ENCODE results near the gene REV3L.
A peak's percentile ranks its signal among the peaks of the same experiment; 100 is the strongest.
"Not testable (repeated sequence)": the region's sequence is repeated elsewhere in the genome, so short reads cannot be mapped to it uniquely, and the experiment has no call there.

The REV3L gene

GRCh38 chr6:111480988-111481822 is 1.8 kb downstream of the REV3L start:
- DNase-seq (ENCODE audit: low read depth), result no peak
- peak overlapping the region; percentile 90 for H3K4me3 ChIP-seq (ENCODE audit: low read depth, low read length)
- no peak for TF ChIP-seq MYC (IDR thresholded peaks at IDR 0.05; ENCODE audit: low read depth, low read length)
- no peak for TF ChIP-seq MAX (IDR thresholded peaks at IDR 0.05; ENCODE audit: low read depth, low read length)
- no peak for TF ChIP-seq POLR2A (IDR thresholded peaks at IDR 0.05; ENCODE audit: extremely low read depth, insufficient read length)
- TF ChIP-seq CTCF (IDR thresholded peaks at IDR 0.05; ENCODE audit: low read depth, low read length), result no peak

GRCh38 chr6:111478749-111479148 is 4.3 kb downstream of the REV3L start:
- DNase-seq (ENCODE audit: low read depth), result peak; percentile 80
- no peak for TF ChIP-seq POLR2A (IDR thresholded peaks at IDR 0.05; ENCODE audit: extremely low read depth, insufficient read length)
- TF ChIP-seq MYC (IDR thresholded peaks at IDR 0.05; ENCODE audit: low read depth, low read length), result 0 out of 2 replicates have a peak, but pooled peaks have one; percentile 23
- peak; percentile 36 for TF ChIP-seq CTCF (IDR thresholded peaks at IDR 0.05; ENCODE audit: low read depth, low read length)
- TF ChIP-seq MAX (IDR thresholded peaks at IDR 0.05; ENCODE audit: low read depth, low read length), result peak; percentile 29; the same call in 1 of the 2 replicates
- no peak overlapping the region for H3K4me3 ChIP-seq (ENCODE audit: low read depth, low read length)

GRCh38 chr6:111478064-111478476 is 4.9 kb downstream of the REV3L start:
- no peak overlapping the region for H3K4me3 ChIP-seq (ENCODE audit: low read depth, low read length)
- TF ChIP-seq CTCF (IDR thresholded peaks at IDR 0.05; ENCODE audit: low read depth, low read length), result no peak
- TF ChIP-seq MAX (IDR thresholded peaks at IDR 0.05; ENCODE audit: low read depth, low read length), result no peak
- no peak for TF ChIP-seq MYC (IDR thresholded peaks at IDR 0.05; ENCODE audit: low read depth, low read length)
- no peak for TF ChIP-seq POLR2A (IDR thresholded peaks at IDR 0.05; ENCODE audit: extremely low read depth, insufficient read length)
- DNase-seq (ENCODE audit: low read depth), result no peak

- no peak for TF ChIP-seq MYC (IDR thresholded peaks at IDR 0.05; ENCODE audit: low read depth, low read length)
- no peak overlapping the region for H3K4me3 ChIP-seq (ENCODE audit: low read depth, low read length)
- no peak for DNase-seq (ENCODE audit: low read depth)
Measured at GRCh38 chr6:111477481-111477938, 5.5 kb downstream of the REV3L start.

- not testable (repeated sequence) for H3K4me3 ChIP-seq (ENCODE audit: low read depth, low read length); DNase-seq (ENCODE audit: low read depth)
Measured at GRCh38 chr6:111476061-111476460, 7.0 kb downstream of the REV3L start.

- no peak overlapping the region for H3K4me3 ChIP-seq (ENCODE audit: low read depth, low read length)
- TF ChIP-seq POLR2A (IDR thresholded peaks at IDR 0.05; ENCODE audit: extremely low read depth, insufficient read length) (no peak), MYC (IDR thresholded peaks at IDR 0.05; ENCODE audit: low read depth, low read length) (no peak), CTCF (IDR thresholded peaks at IDR 0.05; ENCODE audit: low read depth, low read length) (no peak), MAX (IDR thresholded peaks at IDR 0.05; ENCODE audit: low read depth, low read length) (no peak)
- DNase-seq (ENCODE audit: low read depth), result no peak
Measured at GRCh38 chr6:111474771-111475170, 8.2 kb downstream of the REV3L start.

- TF ChIP-seq MYC (IDR thresholded peaks at IDR 0.05; ENCODE audit: low read depth, low read length) (no peak), POLR2A (IDR thresholded peaks at IDR 0.05; ENCODE audit: extremely low read depth, insufficient read length) (no peak), CTCF (IDR thresholded peaks at IDR 0.05; ENCODE audit: low read depth, low read length) (no peak), MAX (IDR thresholded peaks at IDR 0.05; ENCODE audit: low read depth, low read length) (no peak)
- no peak for DNase-seq (ENCODE audit: low read depth)
Measured at GRCh38 chr6:111474106-111474505, 8.9 kb downstream of the REV3L start.

More at GRCh38 chr6:111474106-111474505, 8.9 kb downstream of the REV3L start:
- H3K4me3 ChIP-seq (ENCODE audit: low read depth, low read length), result no peak overlapping the region
